H9 (cell line): ENCODE results near the gene PRMT7. TPM values are rescaled to one million over a fixed set of nuclear protein-coding genes. Genes with fewer than 3 reads are reported as not detected.

Source experiments
- DNase-seq: peaks from one replicate; pipeline ENCODE4 v3.0.0-alpha.2; 2017
- H2AFZ ChIP-seq: one replicate; pipeline ENCODE4 v1.6.1; 2013; ENCODE audit warnings: mild to moderate bottlenecking, low read length, control low read depth, moderate library complexity
- H2AK5ac ChIP-seq: 2 replicates; pipeline ENCODE4 v1.6.1; 2013; ENCODE audit warnings: low read length, control low read depth, mixed read lengths; ENCODE audit not compliant: insufficient read length
- H2BK120ac ChIP-seq: one replicate; pipeline ENCODE4 v1.6.1; 2013; ENCODE audit warnings: low read depth, mild to moderate bottlenecking, low read length, control low read depth, inconsistent platforms; ENCODE audit not compliant: poor library complexity, severe bottlenecking
- H2BK12ac ChIP-seq: 2 replicates; pipeline ENCODE4 v1.6.1; 2013; ENCODE audit warnings: low read length, control low read depth, mixed read lengths, low read depth; ENCODE audit not compliant: insufficient read length
- H2BK15ac ChIP-seq: 2 replicates; pipeline ENCODE4 v1.6.1; 2013; ENCODE audit warnings: low read depth, low read length, control low read depth
- H2BK20ac ChIP-seq: one replicate; pipeline ENCODE4 v1.6.1; 2013; ENCODE audit warnings: low read depth, mild to moderate bottlenecking, low read length, control low read depth, inconsistent platforms; ENCODE audit not compliant: poor library complexity, severe bottlenecking
- H2BK5ac ChIP-seq: 2 replicates; pipeline ENCODE4 v1.6.1; 2013; ENCODE audit warnings: low read length, control low read depth, mixed read lengths; ENCODE audit not compliant: insufficient read length
- H3K14ac ChIP-seq: 2 replicates; pipeline ENCODE4 v1.6.1; 2013; ENCODE audit warnings: low read length, control low read depth; ENCODE audit not compliant: insufficient read depth
- H3K18ac ChIP-seq: 2 replicates; pipeline ENCODE4 v1.6.1; 2013; ENCODE audit warnings: low read depth, mild to moderate bottlenecking, mixed read lengths, low read length, control low read depth; ENCODE audit not compliant: insufficient read length
- H3K23ac ChIP-seq: 2 replicates; pipeline ENCODE4 v1.6.1; 2013; ENCODE audit warnings: low read length, control low read depth, mixed read lengths, low read depth; ENCODE audit not compliant: insufficient read length
- H3K23me2 ChIP-seq: 2 replicates; pipeline ENCODE4 v1.6.1; 2013; ENCODE audit warnings: low read depth, mild to moderate bottlenecking, mixed read lengths, low read length, control low read depth; ENCODE audit not compliant: insufficient read length, poor library complexity, severe bottlenecking
- H3K27ac ChIP-seq: 2 replicates; pipeline ENCODE4 v1.5.1; 2013; ENCODE audit warnings: low read length, control low read depth, mixed read lengths, low read depth; ENCODE audit not compliant: insufficient read length
- H3K27me3 ChIP-seq: 2 replicates; pipeline ENCODE4 v1.6.1; 2013; ENCODE audit warnings: low read length, control low read depth, inconsistent platforms; ENCODE audit not compliant: insufficient read depth
- H3K4ac ChIP-seq: 2 replicates; pipeline ENCODE4 v1.6.1; 2013; ENCODE audit warnings: low read depth, mild to moderate bottlenecking, control low read depth, inconsistent platforms, low read length, moderate library complexity
- H3K4me1 ChIP-seq: 2 replicates; pipeline ENCODE4 v1.6.1; 2013; ENCODE audit warnings: low read length, control low read depth, inconsistent platforms; ENCODE audit not compliant: insufficient read depth
- H3K4me2 ChIP-seq: 2 replicates; pipeline ENCODE4 v1.6.1; 2013; ENCODE audit warnings: low read length, control low read depth, mixed read lengths; ENCODE audit not compliant: insufficient read length, insufficient read depth
- H3K56ac ChIP-seq: 2 replicates; pipeline ENCODE4 v1.6.1; 2013; ENCODE audit warnings: low read depth, mild to moderate bottlenecking, mixed read lengths, low read length, control low read depth; ENCODE audit not compliant: insufficient read length
- H3K79me1 ChIP-seq: 2 replicates; pipeline ENCODE4 v1.6.1; 2013; ENCODE audit warnings: low read depth, mild to moderate bottlenecking, moderate library complexity, low read length, control low read depth, inconsistent platforms; ENCODE audit not compliant: insufficient read depth, poor library complexity, severe bottlenecking
- H3K79me2 ChIP-seq: 2 replicates; pipeline ENCODE4 v1.6.1; 2013; ENCODE audit warnings: low read length, control low read depth, inconsistent platforms; ENCODE audit not compliant: insufficient read depth
- H3K9ac ChIP-seq: 2 replicates; pipeline ENCODE4 v1.6.1; 2013; ENCODE audit warnings: low read length, control low read depth, mixed read lengths; ENCODE audit not compliant: insufficient read length; ENCODE audit errors: extremely low read depth
- H3K9me3 ChIP-seq: one replicate; pipeline ENCODE4 v1.6.1; 2013; ENCODE audit warnings: low read depth, low read length, inconsistent platforms; ENCODE audit not compliant: control insufficient read depth
- H3T11ph ChIP-seq: one replicate; pipeline ENCODE4 v1.6.1; 2013; ENCODE audit warnings: mild to moderate bottlenecking, low read length, control low read depth, inconsistent platforms
- H4K20me1 ChIP-seq: one replicate; pipeline ENCODE4 v1.6.1; 2013; ENCODE audit not compliant: control insufficient read depth, insufficient read length, insufficient read depth
- H4K5ac ChIP-seq: 2 replicates; pipeline ENCODE4 v1.6.1; 2013; ENCODE audit warnings: low read depth, mild to moderate bottlenecking, mixed read lengths, low read length, control low read depth; ENCODE audit not compliant: insufficient read length
- H4K8ac ChIP-seq: replicated peaks from 2 replicates; pipeline ENCODE4 v1.6.1; 2013; ENCODE audit warnings: low read length, control low read depth, mixed read lengths, low read depth; ENCODE audit not compliant: insufficient read length
- H4K91ac ChIP-seq: 2 replicates; pipeline ENCODE4 v1.6.1; 2013; ENCODE audit warnings: low read depth, mild to moderate bottlenecking, moderate library complexity, mixed read lengths, low read length, control low read depth; ENCODE audit not compliant: insufficient read length
- H3K27ac Mint-ChIP-seq, 3 experiments: 2 replicates in 2 of 3; 3 replicates in 1 of 3; pipeline ENCODE4 v1.8.0; 2020 to 2021; ENCODE audit warnings: mixed read lengths in 3 of 3, mild to moderate bottlenecking in 1 of 3, moderate library complexity in 1 of 3
- H3K27me3 Mint-ChIP-seq: 2 replicates; pipeline ENCODE4 v1.8.0; 2021; ENCODE audit warnings: low read depth, mild to moderate bottlenecking, moderate library complexity, mixed read lengths
- H3K36me3 Mint-ChIP-seq, 3 experiments: 2 replicates in 2 of 3; 3 replicates in 1 of 3; pipeline ENCODE4 v1.8.0; 2020 to 2021; ENCODE audit warnings: low read depth in 3 of 3, mixed read lengths in 3 of 3; ENCODE audit not compliant: insufficient read depth in 1 of 3
- H3K4me1 Mint-ChIP-seq, 2 experiments: 2 replicates each; pipeline ENCODE4 v1.8.0; 2020; ENCODE audit warnings: mixed read lengths in 2 of 2
- H3K4me3 Mint-ChIP-seq, 2 experiments: 2 replicates in 1 of 2; 3 replicates in 1 of 2; pipeline ENCODE4 v1.8.0; 2020 to 2021; ENCODE audit warnings: mild to moderate bottlenecking in 2 of 2, mixed read lengths in 2 of 2, moderate library complexity in 1 of 2
- H3K9me3 Mint-ChIP-seq, 2 experiments: 2 replicates in 1 of 2; 3 replicates in 1 of 2; pipeline ENCODE4 v1.8.0; 2020; ENCODE audit warnings: mild to moderate bottlenecking in 2 of 2, mixed read lengths in 2 of 2, moderate library complexity in 1 of 2
- CTCF ChIP-seq: fragments of 200-600 bp; sonication (generic); conservative IDR thresholded peaks from 3 replicates; pipeline ENCODE4 v1.8.0; 2021; ENCODE audit warnings: antibody characterized with exemption, mild to moderate bottlenecking
- WGBS: extraction: QIAGEN DNeasy Blood & Tissue Kit; methylation state at CpG from one replicate; pipeline ENCODE4 v1.1.7; 2013; ENCODE audit warnings: missing lambda C conversion rate, low lambda C conversion rate, mixed read lengths; ENCODE audit not compliant: insufficient read length; ENCODE audit errors: extremely low coverage; 5-methylcytosine and 5-hydroxymethylcytosine counted together
- total RNA-seq: library from RNA; stranded (reverse); gene quantifications from 2 replicates; pipeline ENCODE4 v1.2.1, GENCODE V29; 2021

Gene PRMT7
- total RNA-seq, 1 experiment from 2014 or later = 56.6 TPM

- no peak for TF ChIP-seq CTCF
- no peaks in the 10 kb centered on the region for H3K79me2 ChIP-seq
- H3K27ac Mint-ChIP-seq = peak overlapping the region in 1 of 3 experiments; percentile 71; a peak in 1 of 7 replicates
Observed at GRCh38 chr16:68281368-68282063, 29.3 kb upstream of the PRMT7 start.

More at GRCh38 chr16:68281368-68282063, 29.3 kb upstream of the PRMT7 start:
- no peaks in the 10 kb centered on the region for H3K23me2 ChIP-seq
- no peak overlapping the region for H4K8ac ChIP-seq
- H3K56ac ChIP-seq = no peak overlapping the region
- peaks cover 4 to 25% (median 5%) of the 10 kb centered on the region in 3 experiments; a peak in 5 of 7 replicates for H3K36me3 Mint-ChIP-seq
- H3K4me3 Mint-ChIP-seq = no peak overlapping the region
- no peak overlapping the region for H3K4me2 ChIP-seq
- peaks cover 0 to 2% of the 10 kb centered on the region in 2 experiments; a peak in 1 of 4 replicates for H3K4me1 Mint-ChIP-seq
- H2BK120ac ChIP-seq = no peak overlapping the region
- H3K27ac ChIP-seq = no peak overlapping the region
- H4K5ac ChIP-seq = no peak overlapping the region
- H2BK5ac ChIP-seq = no peak overlapping the region
- H4K91ac ChIP-seq = no peak overlapping the region
- no peaks in the 10 kb centered on the region for H3K79me1 ChIP-seq
- no peaks in the 10 kb centered on the region for H3K9me3 Mint-ChIP-seq
- no peak overlapping the region for H3K14ac ChIP-seq
- H2BK20ac ChIP-seq = no peak overlapping the region
- H2AFZ ChIP-seq = no peak overlapping the region
- no peaks in the 10 kb centered on the region for H4K20me1 ChIP-seq
- no peak overlapping the region for H2BK12ac ChIP-seq
- H3K27me3 Mint-ChIP-seq = no peaks in the 10 kb centered on the region
- no peak overlapping the region for H2BK15ac ChIP-seq
- H3K4ac ChIP-seq = no peak overlapping the region
- H3K18ac ChIP-seq = no peak overlapping the region
- no CpG with 5 or more reads among the region's 4 CpGs for WGBS
- no peaks in the 10 kb centered on the region for H3K9me3 ChIP-seq
- no peaks in the 10 kb centered on the region for H3K27me3 ChIP-seq
- no peak overlapping the region for H3K23ac ChIP-seq
- no peak overlapping the region for H3K9ac ChIP-seq
- no peak for DNase-seq
- H2AK5ac ChIP-seq = no peak overlapping the region
- no peaks in the 10 kb centered on the region for H3K4me1 ChIP-seq
- no peak overlapping the region for H3T11ph ChIP-seq
